Esophagus squamous epithelium (tissue), 5 donors: ENCODE data around the gene B2M. TPM values are rescaled to one million over a fixed set of nuclear protein-coding genes. Genes with fewer than 3 reads are reported as not detected.
"Not testable (repeated sequence)": the region's sequence is repeated elsewhere in the genome, so short reads cannot be mapped to it uniquely, and the experiment has no call there.

Experiments used
- DNase-seq: peaks from one replicate; lab custom pipeline; 2025; lab: John Stamatoyannopoulos, UW
- H3K27ac ChIP-seq, 4 donors: fragments of 200-600 bp; sonication (generic); one replicate each; pipeline ENCODE4 v1.5.1; 2016 to 2019; ENCODE audit warnings: mild to moderate bottlenecking in 1 of 4
- H3K27me3 ChIP-seq, 4 donors: fragments of 200-600 bp; sonication (generic); 1 replicate in 3 of 4; 2 replicates in 1 of 4; pipeline versions ENCODE4 v1.5.1 to v1.6.0; 2017 to 2021; ENCODE audit warnings: antibody characterized with exemption in 1 of 4
- H3K36me3 ChIP-seq, 3 donors: fragments of 200-600 bp; sonication (generic); one replicate each; pipeline ENCODE4 v1.5.1; 2016 to 2019
- H3K4me1 ChIP-seq, 3 donors: fragments of 200-600 bp; sonication (generic); one replicate each; pipeline ENCODE4 v1.5.1; 2017 to 2019
- H3K4me3 ChIP-seq, 4 donors: fragments of 200-600 bp; sonication (generic); 1 replicate in 3 of 4; 2 replicates in 1 of 4; pipeline ENCODE4 v1.5.1; 2016 to 2019; ENCODE audit warnings: mild to moderate bottlenecking in 2 of 4, moderate library complexity in 1 of 4
- H3K9me3 ChIP-seq, 3 donors: fragments of 200-600 bp; sonication (generic); one replicate each; pipeline ENCODE4 v1.5.1; 2016 to 2019
- CTCF ChIP-seq, 6 experiments: fragments of 450-650 bp in 4 of 6; fragments of 200-600 bp in 2 of 6; sonication (generic) in 2 of 6; IDR thresholded peaks; one replicate each; pipeline ENCODE4 v1.5.1; 2016 to 2019; ENCODE audit warnings: antibody characterized with exemption in 6 of 6, mild to moderate bottlenecking in 4 of 6, moderate library complexity in 4 of 6
- POLR2A ChIP-seq, 4 donors: fragments of 450-650 bp; IDR thresholded peaks; one replicate each; pipeline ENCODE4 v1.6.1; 2017; ENCODE audit warnings: antibody characterized with exemption in 4 of 4, mild to moderate bottlenecking in 4 of 4, moderate library complexity in 3 of 4
- WGBS, 2 donors: methylation state at CpG; one replicate each; pipeline ENCODE4 v1.1.5; 2018; 5-methylcytosine and 5-hydroxymethylcytosine counted together
- intact Hi-C: fragments of 100-400 bp; cut with DNase I; formaldehyde crosslinking; loops from one replicate; pipeline ENCODE4 v1.15.0; 2022
- total RNA-seq, 4 donors: library from RNA; depleted of rRNA; stranded (reverse); fragments of >200 nt; gene quantifications; one replicate each; pipeline ENCODE4 v1.1.0, GENCODE V29; 2016
- donor health status: DM: yes; HTN: yes; CAD: no.

B2M gene
- total RNA-seq, 4 donors from 2014 or later, result 992 to 4,464 (median 1,820) TPM

- H3K27me3 ChIP-seq, result no peaks in the 10 kb centered on the region
- no peak for DNase-seq
- 88% methylated on average over 1 of the region's 1 CpG; no CpG with 5 or more reads in 1 of the 2 donors for WGBS, 2 donors
- no peak overlapping the region for H3K4me3 ChIP-seq
- H3K9me3 ChIP-seq, result no peaks in the 10 kb centered on the region
- H3K4me1 ChIP-seq, result no peaks in the 10 kb centered on the region
- H3K36me3 ChIP-seq, result no peaks in the 10 kb centered on the region
- intact Hi-C loops, result no loop called here
- TF ChIP-seq POLR2A (IDR thresholded peaks at IDR 0.05), result no peak
- no peak for TF ChIP-seq CTCF (IDR thresholded peaks at IDR 0.05)
- H3K27ac ChIP-seq, result no peak overlapping the region
Observed at GRCh38 chr15:44692659-44693058, 18.7 kb upstream of the B2M start.

GRCh38 chr15:44694416-44694815 is 16.9 kb upstream of the B2M start:
- H3K4me3 ChIP-seq, result no peak overlapping the region
- H3K4me1 ChIP-seq, result no peaks in the 10 kb centered on the region
- no peak for DNase-seq
- peaks cover 0 to 3% (median 0%) of the 10 kb centered on the region in 4 donors for H3K27me3 ChIP-seq
- no peak overlapping the region for H3K27ac ChIP-seq
- TF ChIP-seq POLR2A (IDR thresholded peaks at IDR 0.05) (no peak), CTCF (IDR thresholded peaks at IDR 0.05) (no peak)
- 84 to 94% methylated on average over 4 of the region's 4 CpGs for WGBS, 2 donors
- H3K36me3 ChIP-seq, result no peaks in the 10 kb centered on the region
- no peaks in the 10 kb centered on the region for H3K9me3 ChIP-seq
- intact Hi-C loops, result no loop called here

- H3K4me3 ChIP-seq, result no peak overlapping the region
- H3K9me3 ChIP-seq, result no peaks in the 10 kb centered on the region
- 64 to 69% methylated on average over 3 of the region's 3 CpGs for WGBS, 2 donors
- no peak for TF ChIP-seq POLR2A (IDR thresholded peaks at IDR 0.05)
- no peak for TF ChIP-seq CTCF (IDR thresholded peaks at IDR 0.05)
- intact Hi-C loops, result no loop called here
- H3K4me1 ChIP-seq, result no peaks in the 10 kb centered on the region
- DNase-seq, result no peak
- no peak overlapping the region for H3K27ac ChIP-seq
- H3K36me3 ChIP-seq, result no peaks in the 10 kb centered on the region
- peaks cover 0 to 5% (median 0%) of the 10 kb centered on the region in 4 donors for H3K27me3 ChIP-seq
Observed at GRCh38 chr15:44695294-44695693, 16.0 kb upstream of the B2M start.

- TF ChIP-seq POLR2A (IDR thresholded peaks at IDR 0.05), result no peak
- no peak for TF ChIP-seq CTCF (IDR thresholded peaks at IDR 0.05)
- DNase-seq, result no peak
- H3K27me3 ChIP-seq, result peaks cover 0 to 5% (median 0%) of the 10 kb centered on the region in 4 donors
- intact Hi-C loops, result no loop called here
- no peaks in the 10 kb centered on the region for H3K36me3 ChIP-seq
- H3K4me1 ChIP-seq, result no peaks in the 10 kb centered on the region
- H3K27ac ChIP-seq, result no peak overlapping the region
- H3K4me3 ChIP-seq, result no peak overlapping the region
- no peaks in the 10 kb centered on the region for H3K9me3 ChIP-seq
Observed at GRCh38 chr15:44697014-44697413, 14.3 kb upstream of the B2M start.

GRCh38 chr15:44698641-44699040 is 12.7 kb upstream of the B2M start:
- H3K36me3 ChIP-seq, result no peaks in the 10 kb centered on the region
- 83 to 89% methylated on average over 2 of the region's 2 CpGs for whole genome bisulfite sequencing, 2 donors

GRCh38 chr15:44700676-44701075 is 10.6 kb upstream of the B2M start:
- H3K4me3 ChIP-seq, H3K27ac ChIP-seq, H3K27me3 ChIP-seq, DNase-seq, H3K36me3 ChIP-seq, intact Hi-C loops, H3K9me3 ChIP-seq, H3K4me1 ChIP-seq: not testable (repeated sequence)

More at GRCh38 chr15:44698641-44699040, 12.7 kb upstream of the B2M start:
- peaks cover 0 to 6% (median 0%) of the 10 kb centered on the region in 3 donors for H3K9me3 ChIP-seq
- no peak overlapping the region for H3K4me3 ChIP-seq
- DNase-seq, result no peak
- intact Hi-C loops, result no loop called here
- H3K27ac ChIP-seq, result no peak overlapping the region
- peaks cover 0 to 5% (median 0%) of the 10 kb centered on the region in 4 donors for H3K27me3 ChIP-seq
- TF ChIP-seq POLR2A (IDR thresholded peaks at IDR 0.05), result no peak
- no peak for TF ChIP-seq CTCF (IDR thresholded peaks at IDR 0.05)
- no peaks in the 10 kb centered on the region for H3K4me1 ChIP-seq
